SJSA1 (cell line): Measurements from ENCODE around the gene WWOX. TPM values are rescaled to one million over a fixed set of nuclear protein-coding genes. Genes with fewer than 3 reads are reported as not detected.

Experiments used
- DNase-seq, 2 experiments: peaks; one replicate each; pipeline ENCODE4 v3.0.0-alpha.2; 2015 to 2020; ENCODE audit warnings: low spot score in 2 of 2, low read depth in 1 of 2
- H3K27ac ChIP-seq: fragments of 250-450 bp; sonication (Bioruptor Pico); 2 replicates; pipeline ENCODE4 v1.5.1; 2020; ENCODE audit warnings: mild to moderate bottlenecking, moderate library complexity
- H3K27me3 ChIP-seq: fragments of 250-450 bp; sonication (Bioruptor Pico); replicated peaks from 2 replicates; pipeline ENCODE4 v1.5.1; 2020; ENCODE audit warnings: mild to moderate bottlenecking, moderate library complexity
- H3K36me3 ChIP-seq: fragments of 250-450 bp; sonication (Bioruptor Pico); 2 replicates; pipeline ENCODE4 v1.5.1; 2020; ENCODE audit warnings: mild to moderate bottlenecking
- H3K4me1 ChIP-seq: fragments of 250-450 bp; sonication (Bioruptor Pico); replicated peaks from 2 replicates; pipeline ENCODE4 v1.6.1; 2021; ENCODE audit warnings: mild to moderate bottlenecking
- H3K4me3 ChIP-seq: fragments of 250-450 bp; sonication (Bioruptor Pico); 2 replicates; pipeline ENCODE4 v1.5.1; 2020; ENCODE audit warnings: mild to moderate bottlenecking
- H3K9me3 ChIP-seq: fragments of 250-450 bp; sonication (Bioruptor Pico); replicated peaks from 2 replicates; pipeline ENCODE4 v1.5.1; 2020; ENCODE audit warnings: mild to moderate bottlenecking
- total RNA-seq: library from RNA; depleted of rRNA; stranded (reverse); fragments of >200 nt; shearing (Covaris generic); gene quantifications from 2 replicates; pipeline ENCODE4 v1.2.3, GENCODE V29; 2014

WWOX gene
- total RNA-seq, 1 experiment from 2014 or later, result 13.4 TPM

GRCh38 chr16:78307824-78308528 lies 208.5 kb downstream of the WWOX start:
- Histone ChIP-seq H3K4me1 (peaks cover 29% of the 10 kb centered on the region), H3K27ac (no peak overlapping the region), H3K9me3 (no peaks in the 10 kb centered on the region), H3K27me3 (no peaks in the 10 kb centered on the region), H3K4me3 (no peak overlapping the region), H3K36me3 (no peaks in the 10 kb centered on the region)
- DNase-seq, result no peak

GRCh38 chr16:78309763-78310162 lies 210.3 kb downstream of the WWOX start:
- Histone ChIP-seq H3K27me3 (no peaks in the 10 kb centered on the region), H3K9me3 (no peaks in the 10 kb centered on the region), H3K4me1 (peaks cover 21% of the 10 kb centered on the region), H3K4me3 (no peak overlapping the region), H3K27ac (no peak overlapping the region), H3K36me3 (no peaks in the 10 kb centered on the region)
- DNase-seq, result no peak

GRCh38 chr16:78310196-78310595 lies 210.7 kb downstream of the WWOX start:
- Histone ChIP-seq H3K27ac (no peak overlapping the region), H3K9me3 (no peaks in the 10 kb centered on the region), H3K27me3 (no peaks in the 10 kb centered on the region), H3K4me3 (no peak overlapping the region), H3K36me3 (no peaks in the 10 kb centered on the region), H3K4me1 (peaks cover 21% of the 10 kb centered on the region)
- DNase-seq, result no peak

- Histone ChIP-seq H3K27me3 (no peaks in the 10 kb centered on the region), H3K4me1 (peaks cover 21% of the 10 kb centered on the region), H3K36me3 (no peaks in the 10 kb centered on the region), H3K9me3 (no peaks in the 10 kb centered on the region), H3K4me3 (no peak overlapping the region), H3K27ac (peak overlapping the region; percentile 51)
- peak; percentile 48 to 73 for DNase-seq
Measured at GRCh38 chr16:78310990-78311561, 211.6 kb downstream of the WWOX start.

- H3K4me1 ChIP-seq, result peaks cover 21% of the 10 kb centered on the region
Measured at GRCh38 chr16:78311831-78312230, 212.4 kb downstream of the WWOX start.

GRCh38 chr16:78317564-78318240 lies 218.2 kb downstream of the WWOX start:
- Histone ChIP-seq H3K27me3 (no peaks in the 10 kb centered on the region), H3K27ac (peak overlapping the region; percentile 45), H3K9me3 (no peaks in the 10 kb centered on the region), H3K4me1 (peaks cover 16% of the 10 kb centered on the region), H3K4me3 (peak overlapping the region; percentile 8; the same call in 1 of the 2 replicates), H3K36me3 (no peaks in the 10 kb centered on the region)
- peak in 1 of 2 experiments; percentile 47 for DNase-seq

More at GRCh38 chr16:78311831-78312230, 212.4 kb downstream of the WWOX start:
- H3K4me3 ChIP-seq, result no peak overlapping the region
- peak overlapping the region; percentile 51 for H3K27ac ChIP-seq
- DNase-seq, result no peak
- no peaks in the 10 kb centered on the region for H3K27me3 ChIP-seq
- H3K9me3 ChIP-seq, result no peaks in the 10 kb centered on the region
- H3K36me3 ChIP-seq, result no peaks in the 10 kb centered on the region

- H3K4me1 ChIP-seq, result peaks cover 16% of the 10 kb centered on the region
- no peak overlapping the region for H3K4me3 ChIP-seq
- no peak overlapping the region for H3K27ac ChIP-seq
- DNase-seq, result no peak
- H3K27me3 ChIP-seq, result no peaks in the 10 kb centered on the region
- H3K36me3 ChIP-seq, result no peaks in the 10 kb centered on the region
- no peaks in the 10 kb centered on the region for H3K9me3 ChIP-seq
Measured at GRCh38 chr16:78321620-78322360, 222.3 kb downstream of the WWOX start.

- Histone ChIP-seq H3K27me3 (no peaks in the 10 kb centered on the region), H3K4me1 (peaks cover 4% of the 10 kb centered on the region; the same call in 1 of the 2 replicates), H3K9me3 (no peaks in the 10 kb centered on the region), H3K4me3 (no peak overlapping the region), H3K27ac (no peak overlapping the region), H3K36me3 (no peaks in the 10 kb centered on the region)
- DNase-seq, result no peak
Measured at GRCh38 chr16:78323315-78323714, 223.9 kb downstream of the WWOX start.

GRCh38 chr16:78324649-78325285 lies 225.3 kb downstream of the WWOX start:
- no peaks in the 10 kb centered on the region for H3K4me1 ChIP-seq
- no peaks in the 10 kb centered on the region for H3K36me3 ChIP-seq
- DNase-seq, result no peak

GRCh38 chr16:78325468-78326352 lies 226.3 kb downstream of the WWOX start:
- Histone ChIP-seq H3K4me3 (no peak overlapping the region), H3K36me3 (no peaks in the 10 kb centered on the region), H3K27me3 (no peaks in the 10 kb centered on the region), H3K4me1 (no peaks in the 10 kb centered on the region), H3K9me3 (no peaks in the 10 kb centered on the region; the same call in 1 of the 2 replicates), H3K27ac (no peak overlapping the region)
- no peak for DNase-seq

More at GRCh38 chr16:78324649-78325285, 225.3 kb downstream of the WWOX start:
- no peaks in the 10 kb centered on the region for H3K9me3 ChIP-seq
- no peak overlapping the region for H3K27ac ChIP-seq
- no peaks in the 10 kb centered on the region for H3K27me3 ChIP-seq
- H3K4me3 ChIP-seq, result no peak overlapping the region

GRCh38 chr16:78326731-78327130 lies 227.3 kb downstream of the WWOX start:
- no peaks in the 10 kb centered on the region; the same call in 1 of the 2 replicates for H3K9me3 ChIP-seq

GRCh38 chr16:78331731-78332130 lies 232.3 kb downstream of the WWOX start:
- Histone ChIP-seq H3K9me3 (no peaks in the 10 kb centered on the region; the same call in 1 of the 2 replicates), H3K4me1 (peaks cover 10% of the 10 kb centered on the region), H3K36me3 (no peaks in the 10 kb centered on the region), H3K27me3 (no peaks in the 10 kb centered on the region), H3K27ac (no peak overlapping the region), H3K4me3 (no peak overlapping the region)
- no peak for DNase-seq

More at GRCh38 chr16:78326731-78327130, 227.3 kb downstream of the WWOX start:
- no peak for DNase-seq
- H3K36me3 ChIP-seq, result no peaks in the 10 kb centered on the region
- no peaks in the 10 kb centered on the region for H3K27me3 ChIP-seq
- no peaks in the 10 kb centered on the region for H3K4me1 ChIP-seq
- H3K4me3 ChIP-seq, result no peak overlapping the region
- no peak overlapping the region for H3K27ac ChIP-seq
